Tibial nerve (tissue), 4 donors: ENCODE measurements around the gene FBXW2.

Experiments
- CTCF ChIP-seq, 5 experiments: fragments of 200-600 bp in 3 of 5; fragments of 450-650 bp in 2 of 5; sonication (generic) in 3 of 5; IDR thresholded peaks; one replicate each; pipeline ENCODE4 v1.5.1; 2016 to 2019; ENCODE audit warnings: antibody characterized with exemption in 5 of 5, mild to moderate bottlenecking in 3 of 5, moderate library complexity in 2 of 5
- EP300 ChIP-seq, 2 donors: sonication (generic); formaldehyde crosslinking; IDR thresholded peaks; one replicate each; pipeline ENCODE4 v1.6.1; 2017; ENCODE audit warnings: antibody characterized with exemption in 2 of 2, mild to moderate bottlenecking in 1 of 2
- POLR2A ChIP-seq, 2 donors: fragments of 450-650 bp; IDR thresholded peaks; one replicate each; pipeline ENCODE4 v1.6.1; 2017; ENCODE audit warnings: antibody characterized with exemption in 2 of 2, mild to moderate bottlenecking in 2 of 2, moderate library complexity in 2 of 2

- TF ChIP-seq CTCF (IDR thresholded peaks at IDR 0.05) (no peak), EP300 (IDR thresholded peaks at IDR 0.05) (peak in 1 of 2 donors; percentile 7), POLR2A (IDR thresholded peaks at IDR 0.05) (no peak)
These were observed 81.2 kb downstream of the FBXW2 start for GRCh38 chr9:120711841-120712538.
